GM12878 (cell line): ENCODE results near the gene TMEM253. TPM values are rescaled to one million over a fixed set of nuclear protein-coding genes. Genes with fewer than 3 reads are reported as not detected.

Experiments used
- ATAC-seq: fragments of 200-7000 bp; cut with Tn5 transposase; 3 replicates; pipeline ENCODE4 v1.9.1; 2020; ENCODE audit warnings: mild to moderate bottlenecking, moderate library complexity
- BruUV-seq: library from RNA; stranded (reverse); fragments of 400-500 nt; replicated peaks from 2 replicates; lab custom pipeline; 2021; lab: Mats Ljungman, UMichigan
- CTCF ChIA-PET: fragments of 300-600 bp; sonication (Branson Sonifier 250); formaldehyde crosslinking; extraction: SDS; loops from one replicate; lab custom pipeline; 2021; ENCODE audit warnings: inconsistent platforms; lab: Yijun Ruan, JAX
- POLR2A ChIA-PET: fragments of 350-600 bp; formaldehyde crosslinking; extraction: SDS; loops from one replicate; lab custom pipeline; 2021; ENCODE audit warnings: inconsistent platforms; lab: Charles Lee
- RAD21 ChIA-PET: fragments of 300-600 bp; sonication (Branson Sonifier 250); formaldehyde crosslinking; loops from one replicate; lab custom pipeline; 2023; ENCODE audit warnings: antibody characterized with exemption; ENCODE audit not compliant: unreplicated experiment; lab: Charles Lee
- SMC1A ChIA-PET: fragments of 300-600 bp; sonication (Branson Sonifier 250); formaldehyde crosslinking; loops from one replicate; lab custom pipeline; 2023; ENCODE audit not compliant: unreplicated experiment, uncharacterized antibody; lab: Charles Lee
- DNase-seq: peaks from one replicate; pipeline ENCODE4 v3.0.0-alpha.2; 2011; ENCODE audit warnings: low read depth, low spot score
- FAIRE-seq: peaks from 3 replicates; lab custom pipeline; 2011; peaks lifted over from hg19 to GRCh38; lab: Jason Lieb, UNC
- H2AFZ ChIP-seq: 2 replicates; pipeline ENCODE4 v1.6.0; 2011; ENCODE audit warnings: low read depth, low read length, control low read depth; ENCODE audit not compliant: control insufficient read depth
- H3K27ac ChIP-seq: 2 replicates; pipeline ENCODE4 v1.5.1; 2011; ENCODE audit warnings: control low read depth; ENCODE audit not compliant: control insufficient read depth, insufficient read depth
- H3K27me3 ChIP-seq, 2 experiments: replicated peaks in 1 of 2; 2 replicates each; pipeline versions ENCODE4 v1.6.0 to v1.6.1; 2011; ENCODE audit warnings: low read length in 1 of 2; ENCODE audit not compliant: control insufficient read depth in 2 of 2, insufficient read depth in 2 of 2
- H3K36me3 ChIP-seq, 2 experiments: 2 replicates each; pipeline ENCODE4 v1.5.1; 2011; ENCODE audit warnings: low read length in 1 of 2; ENCODE audit not compliant: control insufficient read depth in 2 of 2, insufficient read depth in 2 of 2
- H3K4me1 ChIP-seq: 2 replicates; pipeline ENCODE4 v1.6.1; 2011; ENCODE audit warnings: mild to moderate bottlenecking, low read length, moderate library complexity, mixed read lengths; ENCODE audit not compliant: control insufficient read depth, insufficient read depth
- H3K4me2 ChIP-seq: 2 replicates; pipeline ENCODE4 v1.6.0; 2011; ENCODE audit warnings: control low read depth; ENCODE audit not compliant: control insufficient read depth, insufficient read depth
- H3K4me3 ChIP-seq: fragments of 200-600 bp; sonication (generic); 2 replicates; pipeline ENCODE4 v1.5.1; 2016
- H3K79me2 ChIP-seq: 2 replicates; pipeline ENCODE4 v1.6.0; 2011; ENCODE audit warnings: low read length; ENCODE audit not compliant: control insufficient read depth, insufficient read depth
- H3K9ac ChIP-seq: 2 replicates; pipeline ENCODE4 v1.8.0; 2011; ENCODE audit warnings: low read length, control low read depth, mixed read lengths; ENCODE audit not compliant: control insufficient read depth, insufficient read depth
- H3K9me3 ChIP-seq: replicated peaks from 3 replicates; pipeline ENCODE4 v1.5.1; 2011; ENCODE audit warnings: mild to moderate bottlenecking, low read length; ENCODE audit not compliant: control insufficient read depth, insufficient read depth
- H4K20me1 ChIP-seq: 2 replicates; pipeline ENCODE4 v1.6.0; 2011; ENCODE audit not compliant: control insufficient read depth, insufficient read depth
- IRF4 ChIP-seq: IDR thresholded peaks from 2 replicates; pipeline ENCODE4 v1.6.1; 2011; ENCODE audit warnings: low read depth, low read length
- KLF5 ChIP-seq: fragments of 450-650 bp; IDR thresholded peaks from 2 replicates; pipeline ENCODE4 v1.6.1; 2014; ENCODE audit warnings: mild to moderate bottlenecking; ENCODE audit not compliant: partially characterized antibody
- MYB ChIP-seq: fragments of 150-350 bp; IDR thresholded peaks from 2 replicates; pipeline ENCODE4 v1.6.1; 2014; ENCODE audit warnings: mild to moderate bottlenecking, low read depth, low read length, borderline replicate concordance
- RUNX3 ChIP-seq: IDR thresholded peaks from 2 replicates; pipeline ENCODE4 v1.6.1; 2012; ENCODE audit warnings: low read length, inconsistent platforms
- SUZ12 ChIP-seq: fragments of 200-600 bp; sonication (generic); IDR thresholded peaks from one replicate; pipeline ENCODE4 v1.6.1; 2018; ENCODE audit warnings: antibody characterized with exemption, mild to moderate bottlenecking; ENCODE audit not compliant: unreplicated experiment
- ZNF217 ChIP-seq: fragments of 450-650 bp; IDR thresholded peaks from 2 replicates; pipeline ENCODE4 v1.6.1; 2017; ENCODE audit warnings: antibody characterized with exemption, mild to moderate bottlenecking
- WGBS: methylation state at CpG from one replicate; pipeline ENCODE4 v1.1.6; 2016; ENCODE audit warnings: low lambda C conversion rate; ENCODE audit not compliant: insufficient replicate concordance, insufficient coverage; ENCODE audit errors: missing lambda C conversion rate; 5-methylcytosine and 5-hydroxymethylcytosine counted together
- in situ Hi-C: fragments of 300-500 bp; cut with MboI; formaldehyde crosslinking; loops from 9 replicates; pipeline ENCODE4 v1.14.3; 2018; ENCODE audit warnings: mixed read lengths
- intact Hi-C: fragments of 100-400 bp; cut with micrococcal nuclease; formaldehyde crosslinking; loops from one replicate; pipeline ENCODE4 v1.14.2; 2022; ENCODE audit not compliant: unreplicated experiment
- polyA plus RNA-seq, 11 experiments: library from polyadenylated mRNA; depleted of rRNA in 4 of 11; unstranded in 6 of 11; stranded (reverse) in 5 of 11; fragments of >200 nt; fragmentation: Nextera tagmentation in 4 of 11; fragmentation: Illumina TruSeq in 1 of 11; extraction: Ambion mirVana in 4 of 11; extraction: Trizol in 1 of 11; gene quantifications; 1 replicate in 1 of 11; 2 replicates in 10 of 11; pipeline versions ENCODE4 v1.2.1 to v1.2.3, GENCODE V29; 2011 to 2016; ENCODE audit warnings: inconsistent platforms in 2 of 11, missing spikeins in 2 of 11, low read depth in 1 of 11
- total RNA-seq, 4 experiments: library from RNA; depleted of rRNA in 3 of 4; stranded (reverse); fragments of >200 nt in 3 of 4; fragmentation: Illumina TruSeq in 1 of 4; extraction: Trizol in 1 of 4; gene quantifications; 2 replicates each; pipeline versions ENCODE4 v1.2.1 to v1.2.3, GENCODE V29; 2013 to 2021
- TF ChIP-seq, protein P1 (sequence below): fragments of 450-650 bp; IDR thresholded peaks from 2 replicates; pipeline ENCODE4 v1.6.1; 2017; ENCODE audit warnings: mild to moderate bottlenecking, low read depth, inconsistent platforms; ENCODE audit not compliant: poor library complexity, severe bottlenecking
- TF ChIP-seq, protein P2 (sequence below): IDR thresholded peaks from 2 replicates; pipeline ENCODE4 v1.6.1; 2012; ENCODE audit warnings: mild to moderate bottlenecking, low read depth, low read length
- TF ChIP-seq, protein P3 (sequence below): fragments of 150-350 bp; IDR thresholded peaks from 2 replicates; pipeline ENCODE4 v1.6.1; 2014; ENCODE audit warnings: mild to moderate bottlenecking, low read depth, low read length
- TF ChIP-seq, protein P4 (sequence below): IDR thresholded peaks from 2 replicates; pipeline ENCODE4 v1.6.1; 2012; ENCODE audit warnings: low read depth, low read length, improper control_type of control experiment

Gene TMEM253
- total and polyA plus RNA-seq, 10 of the 15 experiments (the other 5 are each of a cell fraction or from before 2014, with no cell fraction given), result 0.11 to 0.48 TPM; not detected in 8

DNA sequence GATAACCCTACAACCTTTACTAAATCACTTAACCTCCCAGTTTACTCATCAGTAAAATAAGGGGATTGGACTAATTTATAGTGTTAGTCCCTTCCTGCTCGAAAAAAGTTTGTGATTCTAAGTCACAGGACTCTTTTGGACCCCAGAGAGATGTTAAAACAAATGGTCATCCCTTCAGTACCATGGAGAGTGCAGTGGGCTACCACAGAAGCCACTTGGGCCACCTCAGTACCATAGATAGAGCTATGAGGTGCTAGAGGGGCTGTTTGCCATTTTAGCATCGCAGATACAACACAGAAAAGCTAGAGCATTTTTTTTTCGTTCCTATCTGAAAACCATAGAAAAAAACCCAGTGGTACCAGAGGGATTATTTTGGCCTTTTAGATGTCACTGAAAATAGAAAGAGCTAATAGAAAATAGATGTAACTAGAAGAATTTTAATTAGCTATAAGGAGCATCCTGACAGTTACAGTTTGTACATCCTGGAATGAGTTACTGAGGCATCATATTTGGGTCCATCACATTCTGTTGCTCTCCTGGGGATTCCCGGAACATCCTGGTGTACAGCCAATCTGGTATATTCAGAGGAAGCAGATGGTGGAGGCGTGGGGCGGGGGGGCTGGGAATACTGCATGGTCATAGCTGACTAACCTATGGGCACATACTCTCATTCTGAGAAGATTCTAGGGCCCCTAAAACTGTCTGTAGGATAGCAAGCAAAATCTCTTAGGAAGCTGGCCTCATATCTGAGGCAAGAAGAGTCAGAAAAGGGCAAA lies 5.2 kb upstream of the TMEM253 start:
- BruUV-seq, result no TSS peak
- Histone ChIP-seq H4K20me1 (no peaks in the 10 kb centered on the region), H3K4me1 (no peaks in the 10 kb centered on the region), H2AFZ (no peak overlapping the region), H3K79me2 (no peaks in the 10 kb centered on the region), H3K27me3 (peaks cover 2 to 3% of the 10 kb centered on the region in 2 experiments; a peak in 2 of 4 replicates), H3K4me3 (no peak overlapping the region), H3K27ac (no peak overlapping the region), H3K9ac (no peak overlapping the region), H3K36me3 (no peaks in the 10 kb centered on the region), H3K4me2 (no peak overlapping the region), H3K9me3 (no peaks in the 10 kb centered on the region)
- no peak for DNase-seq
- no peak for FAIRE-seq
- no peak for ATAC-seq
- RAD21 ChIA-PET, result interaction anchor here (1.9 to 2.2 kb wide), 4 partner anchors 9 to 81 kb away, joined by 9 to 13 read pairs (median 12); partner anchors contain the start of gene ARHGEF40
- in situ Hi-C loops (no loop called here), intact Hi-C loops (no loop called here)
- WGBS, result 45% methylated on average over 4 of the region's 6 CpGs
- CTCF ChIA-PET, result interaction anchor here (0.7 to 6.9 kb wide), 8 partner anchors 9 to 90 kb away, joined by 3 to 194 read pairs (median 14); partner anchors contain the start of genes ARHGEF40 and TMEM253
- SMC1A ChIA-PET, result interaction anchor here (1.2 to 5.9 kb wide), 6 partner anchors 11 to 85 kb away, joined by 3 to 78 read pairs (median 4); no protein-coding TSS in a partner anchor
- POLR2A ChIA-PET, result interaction anchor here (1.1 to 2.2 kb wide), 2 partner anchors 9 to 80 kb away, joined by 4 to 9 read pairs; no protein-coding TSS in a partner anchor
- TF ChIP-seq ZNF217 (no peak), SUZ12 (no peak), IRF4 (no peak), MYB (no peak), RUNX3 (peak; percentile 32; the same call in 1 of the 2 replicates), KLF5 (no peak)
- TF ChIP-seq, protein P1, sequence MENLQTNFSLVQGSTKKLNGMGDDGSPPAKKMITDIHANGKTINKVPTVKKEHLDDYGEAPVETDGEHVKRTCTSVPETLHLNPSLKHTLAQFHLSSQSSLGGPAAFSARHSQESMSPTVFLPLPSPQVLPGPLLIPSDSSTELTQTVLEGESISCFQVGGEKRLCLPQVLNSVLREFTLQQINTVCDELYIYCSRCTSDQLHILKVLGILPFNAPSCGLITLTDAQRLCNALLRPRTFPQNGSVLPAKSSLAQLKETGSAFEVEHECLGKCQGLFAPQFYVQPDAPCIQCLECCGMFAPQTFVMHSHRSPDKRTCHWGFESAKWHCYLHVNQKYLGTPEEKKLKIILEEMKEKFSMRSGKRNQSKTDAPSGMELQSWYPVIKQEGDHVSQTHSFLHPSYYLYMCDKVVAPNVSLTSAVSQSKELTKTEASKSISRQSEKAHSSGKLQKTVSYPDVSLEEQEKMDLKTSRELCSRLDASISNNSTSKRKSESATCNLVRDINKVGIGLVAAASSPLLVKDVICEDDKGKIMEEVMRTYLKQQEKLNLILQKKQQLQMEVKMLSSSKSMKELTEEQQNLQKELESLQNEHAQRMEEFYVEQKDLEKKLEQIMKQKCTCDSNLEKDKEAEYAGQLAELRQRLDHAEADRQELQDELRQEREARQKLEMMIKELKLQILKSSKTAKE, result no peak
- TF ChIP-seq, protein P2, sequence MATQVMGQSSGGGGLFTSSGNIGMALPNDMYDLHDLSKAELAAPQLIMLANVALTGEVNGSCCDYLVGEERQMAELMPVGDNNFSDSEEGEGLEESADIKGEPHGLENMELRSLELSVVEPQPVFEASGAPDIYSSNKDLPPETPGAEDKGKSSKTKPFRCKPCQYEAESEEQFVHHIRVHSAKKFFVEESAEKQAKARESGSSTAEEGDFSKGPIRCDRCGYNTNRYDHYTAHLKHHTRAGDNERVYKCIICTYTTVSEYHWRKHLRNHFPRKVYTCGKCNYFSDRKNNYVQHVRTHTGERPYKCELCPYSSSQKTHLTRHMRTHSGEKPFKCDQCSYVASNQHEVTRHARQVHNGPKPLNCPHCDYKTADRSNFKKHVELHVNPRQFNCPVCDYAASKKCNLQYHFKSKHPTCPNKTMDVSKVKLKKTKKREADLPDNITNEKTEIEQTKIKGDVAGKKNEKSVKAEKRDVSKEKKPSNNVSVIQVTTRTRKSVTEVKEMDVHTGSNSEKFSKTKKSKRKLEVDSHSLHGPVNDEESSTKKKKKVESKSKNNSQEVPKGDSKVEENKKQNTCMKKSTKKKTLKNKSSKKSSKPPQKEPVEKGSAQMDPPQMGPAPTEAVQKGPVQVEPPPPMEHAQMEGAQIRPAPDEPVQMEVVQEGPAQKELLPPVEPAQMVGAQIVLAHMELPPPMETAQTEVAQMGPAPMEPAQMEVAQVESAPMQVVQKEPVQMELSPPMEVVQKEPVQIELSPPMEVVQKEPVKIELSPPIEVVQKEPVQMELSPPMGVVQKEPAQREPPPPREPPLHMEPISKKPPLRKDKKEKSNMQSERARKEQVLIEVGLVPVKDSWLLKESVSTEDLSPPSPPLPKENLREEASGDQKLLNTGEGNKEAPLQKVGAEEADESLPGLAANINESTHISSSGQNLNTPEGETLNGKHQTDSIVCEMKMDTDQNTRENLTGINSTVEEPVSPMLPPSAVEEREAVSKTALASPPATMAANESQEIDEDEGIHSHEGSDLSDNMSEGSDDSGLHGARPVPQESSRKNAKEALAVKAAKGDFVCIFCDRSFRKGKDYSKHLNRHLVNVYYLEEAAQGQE, result peak; percentile 88
- TF ChIP-seq, protein P3, sequence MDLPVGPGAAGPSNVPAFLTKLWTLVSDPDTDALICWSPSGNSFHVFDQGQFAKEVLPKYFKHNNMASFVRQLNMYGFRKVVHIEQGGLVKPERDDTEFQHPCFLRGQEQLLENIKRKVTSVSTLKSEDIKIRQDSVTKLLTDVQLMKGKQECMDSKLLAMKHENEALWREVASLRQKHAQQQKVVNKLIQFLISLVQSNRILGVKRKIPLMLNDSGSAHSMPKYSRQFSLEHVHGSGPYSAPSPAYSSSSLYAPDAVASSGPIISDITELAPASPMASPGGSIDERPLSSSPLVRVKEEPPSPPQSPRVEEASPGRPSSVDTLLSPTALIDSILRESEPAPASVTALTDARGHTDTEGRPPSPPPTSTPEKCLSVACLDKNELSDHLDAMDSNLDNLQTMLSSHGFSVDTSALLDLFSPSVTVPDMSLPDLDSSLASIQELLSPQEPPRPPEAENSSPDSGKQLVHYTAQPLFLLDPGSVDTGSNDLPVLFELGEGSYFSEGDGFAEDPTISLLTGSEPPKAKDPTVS, result no peak
- TF ChIP-seq, protein P4, sequence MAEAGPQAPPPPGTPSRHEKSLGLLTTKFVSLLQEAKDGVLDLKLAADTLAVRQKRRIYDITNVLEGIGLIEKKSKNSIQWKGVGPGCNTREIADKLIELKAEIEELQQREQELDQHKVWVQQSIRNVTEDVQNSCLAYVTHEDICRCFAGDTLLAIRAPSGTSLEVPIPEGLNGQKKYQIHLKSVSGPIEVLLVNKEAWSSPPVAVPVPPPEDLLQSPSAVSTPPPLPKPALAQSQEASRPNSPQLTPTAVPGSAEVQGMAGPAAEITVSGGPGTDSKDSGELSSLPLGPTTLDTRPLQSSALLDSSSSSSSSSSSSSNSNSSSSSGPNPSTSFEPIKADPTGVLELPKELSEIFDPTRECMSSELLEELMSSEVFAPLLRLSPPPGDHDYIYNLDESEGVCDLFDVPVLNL, result no peak
- TF ChIP-seq, all 136 proteins: peak for 2
